Psoas muscle (tissue), 8 donors: ENCODE measurements around the gene COL8A2. TPM values are rescaled to one million over a fixed set of nuclear protein-coding genes. Genes with fewer than 3 reads are reported as not detected.
A peak's percentile ranks its signal among the peaks of the same experiment; 100 is the strongest.

ENCODE experiments used
- ATAC-seq, 4 donors: fragments of 200-7000 bp; cut with Tn5 transposase; one replicate each; pipeline ENCODE4 v1.9.1; 2020; ENCODE audit warnings: moderate library complexity in 3 of 4, mild to moderate bottlenecking in 2 of 4
- DNase-seq, 2 donors: peaks; one replicate each; pipeline ENCODE4 v3.0.0-alpha.2; 2020
- H3K27ac ChIP-seq: fragments of 200-600 bp; one replicate; pipeline ENCODE4 v1.8.0; 2022
- H3K27me3 ChIP-seq, 3 donors: fragments of 200-600 bp in 1 of 3; one replicate each; pipeline versions ENCODE4 v1.6.1 to v1.8.0; 2013 to 2022; ENCODE audit warnings: low read length in 2 of 3, mild to moderate bottlenecking in 2 of 3, moderate library complexity in 1 of 3; ENCODE audit not compliant: insufficient read depth in 3 of 3
- H3K36me3 ChIP-seq, 2 donors: fragments of 200-600 bp in 1 of 2; one replicate each; pipeline versions ENCODE4 v1.6.1 to v1.8.0; 2013 to 2022; ENCODE audit warnings: low read depth in 1 of 2, mild to moderate bottlenecking in 1 of 2, moderate library complexity in 1 of 2; ENCODE audit not compliant: insufficient read depth in 1 of 2
- H3K4me1 ChIP-seq: fragments of 200-600 bp; one replicate; pipeline ENCODE4 v1.8.0; 2022
- H3K4me3 ChIP-seq: fragments of 200-600 bp; one replicate; pipeline ENCODE4 v1.8.0; 2022; ENCODE audit warnings: mild to moderate bottlenecking
- H3K9me3 ChIP-seq: fragments of 200-600 bp; one replicate; pipeline ENCODE4 v1.8.0; 2022
- WGBS, 3 donors: extraction: QIAGEN DNeasy Blood & Tissue Kit; methylation state at CpG; one replicate each; pipeline versions ENCODE4 v1.1.6 to v1.1.7; 2013; 5-methylcytosine and 5-hydroxymethylcytosine counted together
- intact Hi-C, 2 donors: fragments of 100-400 bp; cut with DNase I; formaldehyde crosslinking; loops; one replicate each; pipeline versions ENCODE4 v1.11.0 to v1.14.2; 2022
- polyA plus RNA-seq, 3 donors: library from polyadenylated mRNA; stranded (reverse); fragments of 200-250 nt; gene quantifications; one replicate each; pipeline ENCODE4 v1.2.3, GENCODE V29; 2013
- total RNA-seq, 4 donors: library from RNA; stranded (reverse); fragmentation: NEBNext Ultra II Directional in 2 of 4; extraction: Animal tissue kit (Norgen Biotek cat#: 25700) in 2 of 4; gene quantifications; one replicate each; pipeline versions ENCODE4 v1.2.1 to v1.2.4, GENCODE V29; 2021 to 2023
- TF ChIP-seq, protein P1 (sequence below): fragments of 200-600 bp; IDR thresholded peaks from one replicate; pipeline ENCODE4 v1.8.0; 2022; ENCODE audit warnings: antibody characterized with exemption
- donor health status: healthy with polysubstance abuse.
- donor health status: DM: no; HTN: no; CAD: no; lungs with moderate emphysema.
- donor health status: Bipolar disorder and iron deficiency.
- donor health status: healthy.
- donor health status: DM: yes; HTN: yes; CAD: no.
- donor health status: DM: no; HTN: no; CAD: no.
- donor health status: DM: no; HTN: no; CAD: no.
- donor health status: DM: yes; HTN: yes; CAD: no.

Gene COL8A2
- total and polyA plus RNA-seq, 7 donors, result 0.06 to 0.41 (median 0.15) TPM

DNA sequence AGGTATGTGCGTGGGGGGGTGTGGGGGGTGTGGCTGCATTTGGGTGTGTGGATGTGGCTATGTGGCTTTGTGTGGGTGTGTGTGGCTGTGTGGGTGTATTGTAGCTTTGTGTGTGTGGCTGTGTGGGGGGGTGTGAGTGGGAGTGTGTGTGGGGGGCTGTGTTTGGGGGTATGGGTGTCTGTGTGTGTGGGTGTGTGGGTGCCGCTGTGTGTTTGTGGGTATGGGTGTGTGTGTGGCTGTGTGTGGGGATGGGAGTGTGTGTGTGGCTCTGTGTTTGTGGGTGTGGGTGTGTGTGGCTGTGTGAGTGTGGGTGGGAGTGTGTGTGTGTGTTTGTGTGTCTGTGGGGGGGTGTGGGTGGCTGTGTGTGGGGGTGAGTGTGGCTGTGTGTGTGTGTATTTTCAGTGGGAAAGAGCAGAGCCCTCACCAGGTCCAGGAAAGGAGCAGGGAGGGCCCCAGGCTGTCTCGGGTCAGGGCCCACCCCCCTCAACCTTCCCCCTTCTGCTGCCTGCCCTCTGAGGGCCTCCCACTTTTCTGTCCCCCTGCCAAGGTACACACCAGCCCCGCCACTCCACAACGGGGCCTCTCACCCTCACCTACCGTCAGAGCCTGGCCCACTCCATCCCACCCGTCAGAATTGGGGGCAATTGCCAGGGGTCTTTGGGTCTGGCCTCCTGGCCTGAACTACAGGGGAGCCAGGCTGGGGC is 1.9 kb upstream of the COL8A2 start:
- no peak overlapping the region for H3K27ac ChIP-seq
- H3K4me1 ChIP-seq, result no peaks in the 10 kb centered on the region
- no peak for DNase-seq
- TF ChIP-seq, protein P1, sequence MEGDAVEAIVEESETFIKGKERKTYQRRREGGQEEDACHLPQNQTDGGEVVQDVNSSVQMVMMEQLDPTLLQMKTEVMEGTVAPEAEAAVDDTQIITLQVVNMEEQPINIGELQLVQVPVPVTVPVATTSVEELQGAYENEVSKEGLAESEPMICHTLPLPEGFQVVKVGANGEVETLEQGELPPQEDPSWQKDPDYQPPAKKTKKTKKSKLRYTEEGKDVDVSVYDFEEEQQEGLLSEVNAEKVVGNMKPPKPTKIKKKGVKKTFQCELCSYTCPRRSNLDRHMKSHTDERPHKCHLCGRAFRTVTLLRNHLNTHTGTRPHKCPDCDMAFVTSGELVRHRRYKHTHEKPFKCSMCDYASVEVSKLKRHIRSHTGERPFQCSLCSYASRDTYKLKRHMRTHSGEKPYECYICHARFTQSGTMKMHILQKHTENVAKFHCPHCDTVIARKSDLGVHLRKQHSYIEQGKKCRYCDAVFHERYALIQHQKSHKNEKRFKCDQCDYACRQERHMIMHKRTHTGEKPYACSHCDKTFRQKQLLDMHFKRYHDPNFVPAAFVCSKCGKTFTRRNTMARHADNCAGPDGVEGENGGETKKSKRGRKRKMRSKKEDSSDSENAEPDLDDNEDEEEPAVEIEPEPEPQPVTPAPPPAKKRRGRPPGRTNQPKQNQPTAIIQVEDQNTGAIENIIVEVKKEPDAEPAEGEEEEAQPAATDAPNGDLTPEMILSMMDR, result no peak
- H3K9me3 ChIP-seq, result no peaks in the 10 kb centered on the region
- WGBS, 3 donors, result 56 to 78% (median 68%) methylated on average over 6 to 7 of the region's 7 CpGs
- no peaks in the 10 kb centered on the region for H3K36me3 ChIP-seq
- ATAC-seq, result no peak
- no peak overlapping the region for H3K4me3 ChIP-seq
- peaks cover 0 to 16% (median 10%) of the 10 kb centered on the region in 3 donors for H3K27me3 ChIP-seq
- intact Hi-C loops, result no loop called here

DNA sequence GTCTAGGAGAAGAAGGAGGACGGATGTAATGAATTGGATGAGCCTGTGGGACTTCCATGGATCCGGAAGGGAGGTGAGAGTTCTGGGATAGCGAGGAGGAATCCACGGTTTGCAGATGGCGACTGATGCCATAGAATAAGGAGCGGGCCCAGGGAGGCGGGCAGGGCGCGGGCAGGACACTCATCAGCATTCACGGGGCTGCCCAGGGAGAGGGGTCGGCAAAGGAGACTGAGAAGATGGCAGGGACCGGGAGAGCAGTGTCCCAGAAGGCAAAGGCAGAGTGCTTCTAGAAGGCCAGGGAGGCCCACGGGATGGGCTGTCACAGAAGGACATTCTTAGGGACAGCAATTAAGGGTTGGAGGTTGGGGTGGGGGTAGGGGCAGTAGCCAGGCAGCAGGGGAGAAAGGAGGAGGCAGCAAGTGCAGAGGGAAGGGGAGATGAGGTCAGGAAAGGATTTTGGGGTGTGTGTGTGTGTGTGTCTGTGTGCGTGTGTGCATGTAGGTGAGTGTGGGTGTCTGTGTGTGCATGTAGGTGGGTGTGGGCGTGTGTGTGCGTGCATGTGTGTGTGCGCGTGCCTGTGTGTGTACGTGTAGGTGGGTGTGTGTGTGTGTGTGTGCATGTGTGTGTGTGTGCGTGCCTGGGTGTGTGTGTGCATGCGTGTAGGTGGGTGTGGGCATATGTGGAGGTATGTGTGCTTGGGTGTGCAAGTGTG is 1.1 kb upstream of the COL8A2 start:
- Histone ChIP-seq H3K27ac (no peak overlapping the region), H3K4me3 (no peak overlapping the region), H3K9me3 (no peaks in the 10 kb centered on the region), H3K27me3 (peaks cover 0 to 16% (median 10%) of the 10 kb centered on the region in 3 donors), H3K36me3 (no peaks in the 10 kb centered on the region), H3K4me1 (no peaks in the 10 kb centered on the region)
- intact Hi-C loops, result no loop called here
- ATAC-seq (no peak), DNase-seq (no peak)
- 82 to 87% (median 83%) methylated on average over 21 of the region's 21 CpGs for WGBS, 3 donors
- TF ChIP-seq, protein P1, result no peak

DNA sequence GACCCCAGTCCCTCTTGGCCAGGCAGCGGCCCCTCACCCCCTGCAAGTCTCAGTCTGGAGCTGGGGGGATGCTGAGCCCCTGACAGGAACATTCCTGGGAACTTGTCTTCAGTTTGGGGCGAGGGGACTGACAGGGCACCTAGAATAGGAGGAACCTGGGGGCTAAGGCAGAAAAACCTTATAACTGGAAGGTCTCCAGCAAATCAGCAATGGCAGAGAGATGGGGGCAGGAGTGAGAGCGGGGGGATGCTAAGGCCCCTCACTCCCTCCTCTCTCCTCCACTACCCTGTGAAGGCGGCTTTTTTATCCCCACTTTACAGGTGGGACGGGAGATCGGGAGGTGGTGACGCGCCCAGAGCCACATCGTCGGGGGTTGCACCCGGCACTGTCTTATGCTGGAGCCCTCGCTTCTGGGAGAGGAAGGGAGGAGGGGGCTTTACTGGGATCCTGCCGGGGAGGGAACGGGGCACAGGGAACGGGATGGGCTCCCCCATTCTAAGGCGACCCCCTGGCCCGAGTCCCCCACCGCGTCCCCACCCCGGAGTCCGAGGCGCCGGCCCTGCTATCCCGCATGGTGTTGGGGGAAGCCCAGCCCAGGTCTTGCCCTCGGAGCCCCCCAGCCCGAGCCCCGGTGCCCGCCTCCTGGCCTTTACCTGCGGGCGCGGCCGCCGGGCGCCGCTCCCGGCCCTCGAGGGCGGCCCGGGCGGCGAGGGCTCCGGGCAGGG is 456 bp downstream of the COL8A2 start:
- intact Hi-C loops, result no loop called here
- H3K27ac ChIP-seq, result no peak overlapping the region

GRCh38 chr1:36123356-36123755 is 1.7 kb downstream of the COL8A2 start:
- Histone ChIP-seq H3K27me3 (peaks cover 0 to 16% (median 10%) of the 10 kb centered on the region in 3 donors), H3K27ac (no peak overlapping the region), H3K9me3 (no peaks in the 10 kb centered on the region), H3K36me3 (no peaks in the 10 kb centered on the region), H3K4me3 (no peak overlapping the region), H3K4me1 (no peaks in the 10 kb centered on the region)
- WGBS, 3 donors, result 60 to 69% (median 68%) methylated on average over 8 of the region's 8 CpGs
- DNase-seq, result no peak
- TF ChIP-seq, protein P1, result no peak
- no peak for ATAC-seq
- intact Hi-C loops, result no loop called here

More for the DNA sequence above, 456 bp downstream of the COL8A2 start:
- H3K4me1 ChIP-seq, result no peaks in the 10 kb centered on the region
- no peaks in the 10 kb centered on the region for H3K9me3 ChIP-seq
- TF ChIP-seq, protein P1, result no peak
- H3K27me3 ChIP-seq, result peaks cover 0 to 16% (median 10%) of the 10 kb centered on the region in 3 donors
- ATAC-seq (no peak), DNase-seq (no peak)
- H3K4me3 ChIP-seq, result peak overlapping the region; percentile 28
- WGBS, 3 donors, result 25 to 52% (median 42%) methylated on average over 15 to 42 of the region's 42 CpGs
- no peaks in the 10 kb centered on the region for H3K36me3 ChIP-seq
